Dermis blood vessel endothelial cell (primary cell): Measurements from ENCODE around the gene SLC22A9. TPM values are rescaled to one million over a fixed set of nuclear protein-coding genes. Genes with fewer than 3 reads are reported as not detected.

ENCODE experiments used
- DNase-seq: peaks from one replicate; pipeline ENCODE4 v3.0.0; 2010
- total RNA-seq: library from RNA; depleted of rRNA; stranded (reverse); fragments of >200 nt; gene quantifications from 2 replicates; pipeline ENCODE4 v1.2.3, GENCODE V29; 2014

The SLC22A9 gene
- total RNA-seq, 1 donor from 2014 or later, result not detected

DNA sequence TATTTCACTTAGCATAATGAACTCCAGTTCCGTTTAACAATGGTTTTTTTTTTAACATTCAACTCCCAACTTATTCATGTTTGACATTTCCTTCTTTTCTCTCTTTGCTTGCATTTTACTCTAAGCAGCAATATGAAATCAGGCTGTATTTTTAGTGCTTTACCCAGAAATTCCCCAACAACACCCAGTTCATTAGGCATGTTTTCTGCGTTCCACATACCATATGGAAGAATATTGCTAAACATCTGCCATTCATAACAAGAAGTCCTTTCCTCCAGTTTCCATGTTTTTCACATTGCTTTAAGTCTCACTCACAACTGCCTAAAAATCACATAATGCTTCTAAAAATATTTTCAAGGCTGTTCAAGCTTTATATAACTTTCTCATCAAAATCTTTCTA lies 75.5 kb downstream of the SLC22A9 start:
- no peak for DNase-seq

DNA sequence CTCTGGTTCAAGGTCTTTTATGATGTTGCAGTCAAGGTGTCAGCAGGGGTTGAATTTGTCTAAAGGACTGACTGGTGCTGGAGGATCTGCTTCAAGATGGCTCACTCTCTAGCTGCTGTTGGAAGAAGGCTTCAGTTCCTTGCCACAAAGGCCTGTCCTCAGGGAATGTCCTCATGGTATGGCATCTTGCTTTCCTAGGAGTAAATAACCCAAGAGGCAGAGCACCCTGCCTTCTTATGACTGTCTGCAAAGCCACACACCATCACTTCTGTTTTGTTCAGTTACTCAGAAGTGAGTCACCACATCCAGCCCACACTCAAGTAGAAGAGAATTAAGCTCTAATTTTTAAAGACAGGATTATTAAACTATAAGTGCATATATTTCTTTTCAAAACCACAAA lies 76.1 kb downstream of the SLC22A9 start:
- DNase-seq, result no peak

DNA sequence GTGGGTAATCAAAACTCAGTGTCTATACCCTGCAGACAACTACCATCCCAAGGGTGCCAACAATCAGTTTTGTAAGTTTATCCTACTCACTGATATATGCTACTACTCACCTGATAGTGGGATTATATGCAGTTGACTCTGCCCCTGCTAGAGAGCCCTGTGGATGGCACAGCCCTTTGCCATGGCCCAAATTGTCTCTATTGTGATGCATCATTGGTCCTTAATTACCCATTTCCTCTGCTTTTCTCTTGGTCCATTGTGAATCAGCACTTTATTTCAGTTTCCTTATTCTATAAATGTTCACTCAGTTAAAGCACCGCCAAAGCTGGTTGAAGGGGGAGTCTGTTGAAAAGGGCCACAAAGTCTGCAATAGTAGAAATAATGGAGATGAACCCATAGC lies 79.1 kb downstream of the SLC22A9 start:
- DNase-seq, result no peak

DNA sequence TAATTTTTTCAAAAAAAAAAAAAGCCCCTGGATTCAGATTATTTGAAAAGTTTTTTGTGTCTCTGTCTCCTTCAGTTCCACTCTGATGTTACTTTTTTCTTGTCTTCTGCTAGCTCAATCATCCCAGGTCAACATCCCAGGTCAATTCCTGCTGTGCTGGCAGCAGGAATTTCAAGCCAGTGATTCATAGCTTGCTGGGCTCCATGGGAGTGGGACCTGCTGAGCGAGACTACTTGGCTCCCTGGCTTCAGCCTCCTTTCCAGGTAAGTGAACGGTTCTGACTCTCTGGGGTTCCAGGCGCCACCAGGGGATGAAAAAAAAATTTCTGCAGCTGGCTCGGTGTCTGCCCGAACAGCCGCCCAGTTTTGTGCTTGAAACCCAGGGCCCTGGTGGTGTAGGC lies 90.0 kb downstream of the SLC22A9 start:
- no peak for DNase-seq

Other genes with a start within 250 kb of the SLC22A9 start
- gene SLC22A24, start 225.6 kb upstream of the SLC22A9 start, total RNA-seq, result not detected in 2 replicates
- not detected in 2 replicates for gene SLC22A25, start 126.2 kb upstream of the SLC22A9 start, total RNA-seq
- not detected in 2 replicates for gene PLAAT5, start 121.4 kb downstream of the SLC22A9 start, total RNA-seq
- gene LGALS12, start 136.3 kb downstream of the SLC22A9 start, total RNA-seq, result not detected in 2 replicates
- gene PLAAT4, start 167.0 kb downstream of the SLC22A9 start, total RNA-seq, result 2.3 and 10.6 TPM in 2 replicates
- 0.14 TPM in 1 of 2 replicates, not detected in the other for gene PLAAT2, start 193.6 kb downstream of the SLC22A9 start, total RNA-seq
- 59.1 and 85.3 TPM in 2 replicates for gene PLAAT3, start 244.6 kb downstream of the SLC22A9 start, total RNA-seq